GM06990 (cell line): ENCODE results near the gene SLC33A1.

Experiments
- DNase-seq: peaks from one replicate; pipeline ENCODE4 v3.0.0-alpha.2; 2011; ENCODE audit not compliant: insufficient read length; ENCODE audit errors: extremely low read depth
- H3K27me3 ChIP-seq: replicated peaks from 2 replicates; pipeline ENCODE4 v1.6.0; 2011; ENCODE audit warnings: low read length; ENCODE audit not compliant: control insufficient read depth, insufficient read depth
- H3K36me3 ChIP-seq: 2 replicates; pipeline ENCODE4 v1.5.1; 2011; ENCODE audit warnings: low read length; ENCODE audit not compliant: control insufficient read depth, insufficient read depth
- H3K4me3 ChIP-seq: replicated peaks from 2 replicates; pipeline ENCODE4 v1.5.1; 2011; ENCODE audit warnings: low read depth, mild to moderate bottlenecking, control low read depth, low read length
- CTCF ChIP-seq: IDR thresholded peaks from 2 replicates; pipeline ENCODE4 v1.5.1; 2011; ENCODE audit warnings: low read length, control low read depth, mild to moderate bottlenecking, inconsistent platforms; ENCODE audit not compliant: insufficient read depth, poor library complexity, severe bottlenecking

SLC33A1 gene

GRCh38 chr3:155805802-155806618, 48.2 kb downstream of the SLC33A1 start, which contains the start of gene C3orf33:
TSS of gene C3orf33 (minus strand) at chr3:155806278. CDS start at chr3:155806252, 26 bp downstream.
- Histone ChIP-seq H3K36me3 (no peaks in the 10 kb centered on the region), H3K4me3 (peak within 1 kb of the TSS; percentile 81), H3K27me3 (no peaks in the 10 kb centered on the region)
- peak; percentile 86 for DNase-seq
- TF ChIP-seq CTCF: peak; percentile 54

GRCh38 chr3:155805204-155805801, 48.9 kb downstream of the SLC33A1 start:
- no peak for TF ChIP-seq CTCF
- H3K4me3 ChIP-seq: peak overlapping the region; percentile 81
- H3K36me3 ChIP-seq: no peaks in the 10 kb centered on the region; the same call in 1 of the 2 replicates
- DNase-seq: no peak
- H3K27me3 ChIP-seq: no peaks in the 10 kb centered on the region

- no peak for DNase-seq
- TF ChIP-seq CTCF: no peak
- no peaks in the 10 kb centered on the region; the same call in 1 of the 2 replicates for H3K36me3 ChIP-seq
These were observed 49.9 kb downstream of the SLC33A1 start for GRCh38 chr3:155804323-155804722.

GRCh38 chr3:155792532-155792931, 61.7 kb downstream of the SLC33A1 start:
- TF ChIP-seq CTCF: no peak
- H3K36me3 ChIP-seq: no peaks in the 10 kb centered on the region
- DNase-seq: no peak

More at GRCh38 chr3:155804323-155804722, 49.9 kb downstream of the SLC33A1 start:
- Histone ChIP-seq H3K27me3 (no peaks in the 10 kb centered on the region), H3K4me3 (no peak overlapping the region)

GRCh38 chr3:155791190-155791589, 63.0 kb downstream of the SLC33A1 start:
- H3K36me3 ChIP-seq: no peaks in the 10 kb centered on the region
- H3K27me3 ChIP-seq: no peaks in the 10 kb centered on the region
- no peak for TF ChIP-seq CTCF
- no peak overlapping the region for H3K4me3 ChIP-seq
- no peak for DNase-seq

More at GRCh38 chr3:155792532-155792931, 61.7 kb downstream of the SLC33A1 start:
- Histone ChIP-seq H3K4me3 (no peak overlapping the region), H3K27me3 (no peaks in the 10 kb centered on the region)
